ENCODE data around the gene DPYSL5.

The DPYSL5 gene

GRCh38 chr2:26980971-26981370, 133.0 kb downstream of the DPYSL5 start:
- peaks cover 10% of the 10 kb centered on the region for H3K27me3 Mint-ChIP-seq (ENCODE audit: low read depth, poor library complexity)
- DNase-seq, result no peak
- no peaks in the 10 kb centered on the region for H3K4me1 Mint-ChIP-seq
- no peaks in the 10 kb centered on the region for H3K9me3 Mint-ChIP-seq
- no peaks in the 10 kb centered on the region for H3K36me3 Mint-ChIP-seq (ENCODE audit: low read depth)
- H3K4me3 Mint-ChIP-seq, result no peak overlapping the region
- no peak overlapping the region for H3K27ac Mint-ChIP-seq
- TF ChIP-seq CTCF (IDR thresholded peaks at IDR 0.05), result no peak

- H3K36me3 Mint-ChIP-seq (ENCODE audit: low read depth), result no peaks in the 10 kb centered on the region
- H3K27ac Mint-ChIP-seq, result no peak overlapping the region
- DNase-seq, result no peak
- no peaks in the 10 kb centered on the region for H3K9me3 Mint-ChIP-seq
- no peaks in the 10 kb centered on the region for H3K4me1 Mint-ChIP-seq
- no peak overlapping the region for H3K4me3 Mint-ChIP-seq
- TF ChIP-seq CTCF (IDR thresholded peaks at IDR 0.05), result peak; percentile 11
- peaks cover 10% of the 10 kb centered on the region for H3K27me3 Mint-ChIP-seq (ENCODE audit: low read depth, poor library complexity)
Observed at GRCh38 chr2:26982102-26982742, 134.3 kb downstream of the DPYSL5 start.

GRCh38 chr2:26983746-26984145, 135.8 kb downstream of the DPYSL5 start:
- Mint-ChIP-seq H3K9me3 (no peaks in the 10 kb centered on the region), H3K27me3 (ENCODE audit: low read depth, poor library complexity) (peaks cover 14% of the 10 kb centered on the region), H3K27ac (no peak overlapping the region), H3K4me1 (no peaks in the 10 kb centered on the region), H3K36me3 (ENCODE audit: low read depth) (no peaks in the 10 kb centered on the region), H3K4me3 (no peak overlapping the region)
- no peak for TF ChIP-seq CTCF (IDR thresholded peaks at IDR 0.05)
- DNase-seq, result no peak

- Mint-ChIP-seq H3K27me3 (ENCODE audit: low read depth, poor library complexity) (peaks cover 15% of the 10 kb centered on the region), H3K4me3 (no peak overlapping the region), H3K9me3 (no peaks in the 10 kb centered on the region), H3K27ac (no peak overlapping the region), H3K36me3 (ENCODE audit: low read depth) (no peaks in the 10 kb centered on the region), H3K4me1 (no peaks in the 10 kb centered on the region)
- no peak for TF ChIP-seq CTCF (IDR thresholded peaks at IDR 0.05)
- no peak for DNase-seq
Observed at GRCh38 chr2:26985807-26986206, 137.9 kb downstream of the DPYSL5 start.

- H3K27ac Mint-ChIP-seq, result no peak overlapping the region
- TF ChIP-seq CTCF (IDR thresholded peaks at IDR 0.05), result no peak
- no peaks in the 10 kb centered on the region for H3K4me1 Mint-ChIP-seq
- no peaks in the 10 kb centered on the region for H3K36me3 Mint-ChIP-seq (ENCODE audit: low read depth)
- no peak overlapping the region for H3K4me3 Mint-ChIP-seq
- H3K9me3 Mint-ChIP-seq, result no peaks in the 10 kb centered on the region
- DNase-seq, result no peak
- H3K27me3 Mint-ChIP-seq (ENCODE audit: low read depth, poor library complexity), result peaks cover 15% of the 10 kb centered on the region
Observed at GRCh38 chr2:26986576-26986975, 138.6 kb downstream of the DPYSL5 start.
